LNCaP clone FGC (cell line): Measurements from ENCODE around the gene NPAS3.

ENCODE experiments used
- DNase-seq: peaks from one replicate; pipeline ENCODE4 v3.0.0-alpha.2; 2011; ENCODE audit warnings: low read depth
- H3K4me3 ChIP-seq: 2 replicates; pipeline ENCODE4 v1.5.1; 2011; ENCODE audit warnings: mild to moderate bottlenecking, low read depth, low read length, control low read depth
- TF ChIP-seq, protein P1 (sequence below): IDR thresholded peaks from 2 replicates; pipeline ENCODE4 v1.5.1; 2012; ENCODE audit warnings: mild to moderate bottlenecking; ENCODE audit not compliant: control insufficient read depth, insufficient read depth; ENCODE audit errors: extremely low read depth

Gene NPAS3

DNA sequence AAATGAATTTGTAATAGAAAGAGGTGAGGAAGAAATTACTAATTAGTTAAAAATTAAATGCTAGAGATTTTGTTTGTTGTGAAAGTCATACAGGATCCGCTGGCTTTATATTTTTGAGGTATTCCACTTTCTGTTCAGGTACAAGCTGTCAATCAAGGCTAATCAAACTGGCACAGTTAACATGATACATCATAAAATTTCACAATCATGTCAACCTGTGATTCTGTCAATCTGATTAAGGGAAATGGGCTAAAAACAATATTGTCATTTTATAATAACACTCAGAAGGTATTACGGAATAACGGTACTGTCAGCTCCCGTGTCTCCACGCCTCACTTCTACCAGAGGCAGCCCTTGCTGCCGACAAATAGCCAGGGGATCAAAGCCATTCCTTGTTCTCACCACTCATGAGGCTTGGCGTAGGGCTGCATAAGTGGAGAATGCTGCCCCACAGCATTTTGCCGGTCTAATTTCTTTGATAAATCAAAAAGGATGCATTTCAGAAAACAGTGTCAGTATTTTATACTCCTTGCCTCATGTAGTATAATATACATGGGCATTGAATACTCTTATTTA is 352.9 kb downstream of the NPAS3 start:
- DNase-seq = no peak
- TF ChIP-seq, protein P1, sequence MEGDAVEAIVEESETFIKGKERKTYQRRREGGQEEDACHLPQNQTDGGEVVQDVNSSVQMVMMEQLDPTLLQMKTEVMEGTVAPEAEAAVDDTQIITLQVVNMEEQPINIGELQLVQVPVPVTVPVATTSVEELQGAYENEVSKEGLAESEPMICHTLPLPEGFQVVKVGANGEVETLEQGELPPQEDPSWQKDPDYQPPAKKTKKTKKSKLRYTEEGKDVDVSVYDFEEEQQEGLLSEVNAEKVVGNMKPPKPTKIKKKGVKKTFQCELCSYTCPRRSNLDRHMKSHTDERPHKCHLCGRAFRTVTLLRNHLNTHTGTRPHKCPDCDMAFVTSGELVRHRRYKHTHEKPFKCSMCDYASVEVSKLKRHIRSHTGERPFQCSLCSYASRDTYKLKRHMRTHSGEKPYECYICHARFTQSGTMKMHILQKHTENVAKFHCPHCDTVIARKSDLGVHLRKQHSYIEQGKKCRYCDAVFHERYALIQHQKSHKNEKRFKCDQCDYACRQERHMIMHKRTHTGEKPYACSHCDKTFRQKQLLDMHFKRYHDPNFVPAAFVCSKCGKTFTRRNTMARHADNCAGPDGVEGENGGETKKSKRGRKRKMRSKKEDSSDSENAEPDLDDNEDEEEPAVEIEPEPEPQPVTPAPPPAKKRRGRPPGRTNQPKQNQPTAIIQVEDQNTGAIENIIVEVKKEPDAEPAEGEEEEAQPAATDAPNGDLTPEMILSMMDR = no peak
- H3K4me3 ChIP-seq = no peak overlapping the region

DNA sequence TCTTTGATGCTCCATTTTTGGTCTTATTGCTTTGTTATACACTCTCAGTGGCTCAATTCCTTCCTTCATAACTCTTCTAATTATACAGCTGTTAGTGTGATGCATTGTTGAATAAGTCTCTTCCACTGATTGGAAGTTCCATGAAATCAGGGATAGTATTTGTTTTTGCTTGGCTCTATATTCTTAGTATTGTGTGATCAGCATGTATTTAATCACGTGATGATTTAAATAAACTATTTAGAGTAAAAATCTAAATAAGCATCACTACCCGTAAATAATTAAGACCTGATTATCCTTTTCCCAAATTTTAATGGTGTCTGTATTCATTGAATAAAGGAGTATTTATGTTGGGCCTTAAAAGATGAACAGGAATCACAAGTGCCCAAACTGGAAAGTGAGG is 355.7 kb downstream of the NPAS3 start:
- no peak for DNase-seq
- TF ChIP-seq, protein P1 = no peak
- H3K4me3 ChIP-seq = no peak overlapping the region

DNA sequence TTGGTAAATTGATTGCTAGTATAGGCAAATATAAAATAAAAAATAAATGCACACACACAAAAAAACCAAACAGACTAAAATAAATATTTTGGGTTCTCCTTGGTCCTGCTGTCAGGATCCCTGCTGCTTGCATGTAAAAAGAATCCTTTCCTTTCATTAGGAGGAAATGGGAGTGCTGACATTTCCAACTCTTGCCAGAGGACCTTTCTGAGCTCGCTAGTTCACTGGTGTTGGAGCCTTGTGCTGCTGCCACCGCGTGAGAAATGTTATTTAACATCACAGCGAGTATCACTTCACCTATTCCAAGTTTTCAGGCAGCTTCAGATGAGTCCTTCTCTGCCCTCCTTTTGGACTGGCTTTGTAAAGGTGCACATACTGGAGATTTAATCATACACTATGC is 358.9 kb downstream of the NPAS3 start:
- TF ChIP-seq, protein P1 = no peak
- H3K4me3 ChIP-seq = no peak overlapping the region
- DNase-seq = no peak

DNA sequence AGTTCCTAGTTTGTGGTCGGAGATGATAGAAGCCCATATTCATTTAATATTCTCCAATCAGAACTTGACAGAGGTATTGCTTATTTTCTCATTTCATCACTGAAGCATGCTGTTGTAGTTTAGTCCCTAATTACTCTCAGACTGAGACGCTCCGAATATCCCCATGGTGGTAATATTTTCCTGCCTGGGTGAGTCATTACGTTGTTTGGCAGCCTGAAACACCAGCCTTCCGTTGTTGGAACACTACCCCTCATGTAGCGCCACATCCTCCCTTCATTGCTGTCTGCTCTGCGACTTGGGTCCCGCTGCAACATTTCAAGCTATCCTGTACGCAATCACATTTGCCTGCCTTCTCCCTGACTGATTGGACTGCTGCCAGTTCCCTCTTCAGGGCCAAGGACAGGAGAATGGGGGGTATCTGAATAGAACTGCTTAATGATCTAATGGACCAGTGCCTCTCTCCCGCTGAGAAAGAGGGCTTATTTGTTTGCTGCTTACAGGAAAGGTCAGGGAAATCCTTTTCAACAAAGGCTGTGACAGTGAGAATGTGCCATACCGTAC is 369.1 kb downstream of the NPAS3 start:
- H3K4me3 ChIP-seq = no peak overlapping the region
- DNase-seq = no peak

DNA sequence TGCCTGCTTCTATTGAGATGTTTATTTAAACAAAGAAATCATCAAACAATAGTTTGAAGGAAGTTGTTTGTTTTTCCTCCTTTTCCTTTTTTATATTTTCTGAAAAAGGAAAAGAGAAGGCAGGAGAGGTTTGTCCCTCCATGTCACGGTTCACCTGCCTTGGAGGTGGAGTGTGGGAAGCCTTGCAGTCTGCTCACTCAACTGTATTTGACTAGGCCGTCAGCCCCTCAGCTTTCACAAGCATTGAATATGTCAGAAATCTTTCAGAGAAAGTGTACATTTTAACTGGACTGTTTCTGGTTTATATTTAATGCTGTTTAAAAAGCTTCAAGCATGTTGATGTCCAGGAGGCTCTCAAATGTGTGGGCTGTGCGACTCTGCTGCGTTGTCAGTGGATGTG is 370.4 kb downstream of the NPAS3 start:
- H3K4me3 ChIP-seq = no peak overlapping the region
- TF ChIP-seq, protein P1 = no peak
- no peak for DNase-seq

More for the DNA sequence above, 369.1 kb downstream of the NPAS3 start:
- TF ChIP-seq, protein P1 = no peak

DNA sequence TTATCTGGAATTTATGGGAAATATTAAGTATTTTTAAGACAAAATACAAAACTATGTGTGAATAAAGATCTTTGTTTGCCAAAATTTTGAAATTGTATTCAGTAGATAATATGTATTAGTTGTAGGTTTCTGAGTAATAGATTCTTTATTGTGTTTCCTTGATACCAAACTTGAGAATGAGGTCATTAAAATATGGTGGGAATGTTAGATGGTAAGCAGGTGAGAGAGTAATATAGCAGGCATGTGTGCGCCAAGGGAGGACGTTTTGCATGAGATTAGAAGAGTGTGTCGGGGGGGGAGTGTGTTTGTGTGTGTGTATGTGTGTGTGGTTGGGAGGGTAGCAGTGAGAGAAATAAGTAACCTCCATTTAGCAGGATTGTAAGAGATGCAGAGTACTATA is 376.5 kb downstream of the NPAS3 start:
- TF ChIP-seq, protein P1 = no peak
- no peak for DNase-seq
- H3K4me3 ChIP-seq = no peak overlapping the region

DNA sequence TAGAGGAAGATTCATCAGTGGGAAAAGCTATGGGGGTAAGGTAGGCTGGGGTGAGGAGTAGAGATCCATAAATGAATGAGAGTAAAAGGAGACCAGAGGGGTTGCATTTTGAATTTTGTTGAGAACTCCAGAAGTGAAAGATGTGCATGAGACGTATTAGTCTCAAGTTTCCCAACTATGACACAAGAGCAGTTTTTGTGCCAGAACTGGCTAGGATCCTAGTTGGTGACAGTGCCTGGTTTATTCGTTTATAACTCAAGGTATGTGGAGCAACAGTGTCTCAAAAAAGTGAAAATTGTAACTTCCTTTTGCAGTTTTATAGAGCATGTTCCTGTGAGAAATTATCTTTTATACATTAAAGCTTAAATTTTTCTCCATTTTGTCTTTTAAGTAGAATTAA is 377.0 kb downstream of the NPAS3 start:
- no peak for DNase-seq
- TF ChIP-seq, protein P1 = no peak
- no peak overlapping the region for H3K4me3 ChIP-seq
